Stimulated activated CD8-positive, alpha-beta memory T cell treated with anti-CD3 and anti-CD28 coated beads, Interleukin-15, amount 100 ng/mL, for 24 hours (primary cell): ENCODE measurements around the gene FCHSD2.

Source experiments
- DNase-seq: peaks from one replicate; pipeline ENCODE4 v3.0.0-alpha.2; 2020; ENCODE audit warnings: low read depth

FCHSD2 gene

DNA sequence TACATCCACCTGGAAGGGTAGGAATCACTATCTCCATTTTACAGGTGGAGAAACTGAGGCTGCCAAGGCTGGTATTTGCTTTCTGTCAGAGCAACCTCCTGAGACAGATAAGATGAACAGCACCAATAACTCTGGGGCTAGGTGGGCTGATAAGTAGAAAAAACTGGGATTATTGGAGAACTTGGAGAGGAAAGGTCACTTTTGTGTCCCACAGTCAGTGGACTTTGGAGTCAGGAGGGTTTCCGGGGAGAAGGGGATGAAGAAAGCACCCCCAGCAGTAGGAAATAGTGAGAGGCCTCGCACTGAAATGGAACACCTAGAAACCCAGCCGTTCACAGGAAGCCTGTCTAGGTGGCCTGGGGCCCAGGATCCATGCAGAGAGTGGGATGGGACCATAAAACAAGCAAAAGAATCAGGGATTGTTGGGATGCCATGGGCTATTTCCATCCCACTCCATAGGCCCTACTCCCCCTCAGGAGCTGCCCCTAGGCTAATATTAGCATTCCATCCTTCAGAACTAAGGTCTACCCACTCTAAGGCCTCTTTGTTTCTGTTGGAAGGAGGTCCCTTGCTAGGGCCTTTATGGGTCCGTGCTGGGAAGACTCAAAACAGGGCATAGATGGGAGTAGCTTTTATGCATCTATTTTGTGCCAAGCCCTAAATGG lies 31.0 kb upstream of the FCHSD2 start:
- DNase-seq = no peak

DNA sequence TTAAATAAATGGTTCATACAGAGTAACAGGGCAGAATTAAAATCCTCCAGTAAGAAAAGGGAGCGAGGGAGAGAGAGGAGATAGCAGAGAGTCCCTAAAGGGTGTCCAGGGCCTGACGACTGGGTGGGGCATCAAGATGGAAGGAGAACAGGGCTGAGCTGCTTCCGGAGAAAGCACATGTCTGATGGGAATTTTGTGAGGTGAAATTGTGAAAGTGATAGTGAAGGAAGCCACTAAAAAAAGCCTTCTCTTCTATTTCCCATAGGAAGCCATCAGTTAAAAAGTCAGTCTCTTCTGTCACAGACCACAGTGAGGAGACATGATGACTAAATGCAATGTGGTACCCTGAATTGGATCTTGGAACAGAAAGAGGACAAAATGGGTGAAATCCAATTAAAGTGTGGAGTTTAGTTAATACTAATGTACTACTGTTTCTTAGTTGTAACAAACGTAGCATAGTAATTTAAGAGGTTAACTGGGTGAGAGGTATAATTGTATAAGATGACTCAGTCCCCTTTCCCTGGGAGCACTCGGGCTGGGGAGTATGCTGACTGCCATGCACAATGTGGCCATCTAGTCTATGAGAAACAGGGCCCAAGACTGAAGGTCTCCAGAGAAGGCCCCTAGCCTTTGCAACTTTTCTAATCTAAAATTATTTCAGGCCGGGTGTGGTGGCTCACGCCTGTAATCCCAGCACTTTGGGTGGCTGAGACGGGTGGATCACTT lies 29.5 kb upstream of the FCHSD2 start:
- DNase-seq = no peak

DNA sequence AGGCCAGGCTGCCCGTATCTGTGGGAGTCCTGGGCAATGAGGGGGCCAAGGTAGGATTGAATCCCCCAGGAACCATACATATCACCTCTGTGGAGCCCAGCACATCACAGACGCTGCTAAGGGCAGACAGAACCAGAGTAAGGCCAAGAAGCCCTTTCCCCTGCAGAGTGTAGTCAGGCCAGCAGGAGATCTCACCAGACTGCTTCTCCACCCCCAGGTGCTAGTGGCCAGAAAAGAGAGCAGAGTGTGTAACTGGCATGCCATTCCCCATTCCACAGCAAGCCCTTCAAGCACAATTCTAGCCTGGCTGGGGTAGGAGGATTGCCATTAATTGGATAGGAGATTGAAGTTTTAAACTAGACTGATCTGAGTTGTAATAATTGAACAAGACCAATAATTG lies 28.0 kb upstream of the FCHSD2 start:
- no peak for DNase-seq

DNA sequence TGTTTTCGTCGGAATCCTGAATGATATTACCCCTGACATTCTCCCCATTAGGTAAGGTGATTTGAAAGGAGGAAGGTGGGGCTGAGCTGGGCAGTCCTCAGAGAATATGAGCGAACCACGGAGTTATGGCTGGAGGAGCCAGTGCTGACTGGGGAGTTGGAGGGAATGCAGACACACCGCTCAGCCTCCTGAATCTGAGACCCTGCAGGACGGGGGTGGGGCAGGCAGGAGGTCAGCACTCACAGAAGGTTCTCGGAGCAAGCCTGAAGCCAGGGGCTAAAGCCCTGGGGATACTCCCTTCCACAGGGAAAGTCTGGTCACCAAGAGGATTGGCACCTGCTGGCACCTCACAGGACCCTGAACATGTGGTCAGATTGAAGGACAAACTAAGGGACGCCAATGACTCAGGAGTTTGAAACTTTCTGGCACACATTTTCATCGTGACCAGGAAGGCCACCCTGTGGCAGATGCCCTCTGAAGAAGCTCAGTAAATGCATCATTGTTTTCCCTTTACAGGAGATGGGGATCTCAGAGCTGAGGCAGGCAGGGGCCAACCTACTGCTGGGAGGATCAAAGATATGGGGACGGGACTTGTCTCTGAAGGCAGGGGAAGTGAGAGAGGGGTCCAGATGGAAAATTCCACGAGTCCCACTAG lies 26.9 kb upstream of the FCHSD2 start:
- DNase-seq = no peak

DNA sequence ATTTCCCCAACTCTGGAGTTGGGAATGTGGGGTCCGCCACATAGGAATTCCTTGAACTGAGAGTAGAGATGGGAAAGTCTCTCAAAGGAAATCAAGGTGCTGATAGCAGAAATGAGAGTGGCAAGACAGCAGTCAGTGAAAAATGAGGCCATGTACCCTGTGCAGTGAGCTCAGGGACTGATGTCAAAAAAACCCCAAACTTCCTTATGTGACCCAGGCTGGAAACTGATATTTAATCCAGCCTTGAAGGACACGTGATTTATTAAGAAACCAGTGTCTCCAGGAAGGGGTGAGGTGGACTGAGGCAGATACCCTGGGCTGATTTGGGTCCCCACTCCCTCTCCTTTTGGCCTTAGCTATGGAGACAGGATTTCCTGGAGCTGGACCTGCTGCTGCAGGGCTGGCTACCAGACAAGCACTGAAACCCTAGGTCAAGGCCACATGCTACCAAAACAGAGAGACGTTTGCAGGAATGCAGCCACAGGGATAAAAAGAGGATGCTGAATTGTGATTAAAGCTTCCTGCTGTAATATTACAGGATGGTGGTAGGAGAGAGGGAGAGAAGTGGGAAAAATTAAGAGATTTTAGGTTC lies 25.3 kb upstream of the FCHSD2 start:
- no peak for DNase-seq

DNA sequence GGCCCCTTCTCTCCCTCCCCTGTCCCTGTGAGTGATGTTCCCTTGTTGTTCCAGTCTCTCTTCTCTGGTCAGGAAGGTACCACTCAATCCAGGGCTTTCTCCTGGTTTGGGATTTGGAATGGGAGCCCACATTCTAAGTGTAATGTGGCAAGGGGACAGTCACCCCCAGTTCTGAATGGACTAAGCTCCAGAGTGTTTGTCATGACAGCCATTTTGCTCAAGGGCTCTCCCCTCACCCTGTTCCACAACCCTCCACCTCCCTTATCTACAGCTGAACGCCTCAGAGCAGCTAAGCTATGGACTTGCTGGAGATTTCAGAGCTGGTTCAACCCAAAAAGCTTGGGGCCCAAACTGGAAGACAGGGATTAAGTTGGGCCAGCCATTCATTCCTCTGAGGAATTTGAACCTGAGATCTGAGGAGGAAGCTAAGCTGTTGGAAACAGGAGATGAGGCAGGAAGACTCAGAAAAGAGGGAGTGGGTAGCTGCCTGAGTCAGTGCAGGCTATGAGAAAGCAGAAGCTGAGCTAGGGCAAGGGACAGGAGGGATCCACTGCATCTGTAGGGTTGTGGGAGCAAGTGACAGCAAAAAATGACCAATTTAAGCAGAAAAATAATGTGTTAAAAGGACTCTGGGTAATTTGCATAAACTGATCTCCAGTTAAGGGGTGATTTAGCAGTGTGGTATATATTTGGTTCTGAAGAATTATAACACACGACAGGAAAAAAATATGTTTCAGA lies 22.9 kb upstream of the FCHSD2 start:
- no peak for DNase-seq

DNA sequence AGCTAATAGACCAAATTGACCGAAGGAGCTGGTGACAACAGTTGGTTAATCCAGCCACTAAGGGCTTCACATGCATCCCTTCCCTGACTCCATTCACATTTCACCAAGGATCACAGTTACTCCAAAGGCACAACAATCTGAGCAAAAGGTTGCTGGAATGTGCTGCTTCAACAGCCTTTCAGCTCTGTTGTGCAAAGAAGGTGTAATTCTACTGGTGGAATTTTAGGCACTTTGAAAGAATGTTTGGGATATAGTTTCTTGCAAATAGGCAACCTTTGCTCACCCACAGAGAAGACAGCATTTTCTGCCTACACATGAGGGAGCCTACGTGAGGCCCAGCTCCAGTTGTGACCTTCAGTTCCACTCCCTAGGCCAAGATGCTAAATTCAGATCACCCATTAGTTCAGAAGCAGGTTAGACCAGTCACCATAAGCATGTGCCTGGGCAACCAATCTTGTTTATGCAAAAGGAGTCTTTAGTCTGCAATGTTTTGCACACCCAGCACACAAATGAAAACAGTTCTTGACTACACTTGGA lies 21.6 kb upstream of the FCHSD2 start:
- DNase-seq = no peak

DNA sequence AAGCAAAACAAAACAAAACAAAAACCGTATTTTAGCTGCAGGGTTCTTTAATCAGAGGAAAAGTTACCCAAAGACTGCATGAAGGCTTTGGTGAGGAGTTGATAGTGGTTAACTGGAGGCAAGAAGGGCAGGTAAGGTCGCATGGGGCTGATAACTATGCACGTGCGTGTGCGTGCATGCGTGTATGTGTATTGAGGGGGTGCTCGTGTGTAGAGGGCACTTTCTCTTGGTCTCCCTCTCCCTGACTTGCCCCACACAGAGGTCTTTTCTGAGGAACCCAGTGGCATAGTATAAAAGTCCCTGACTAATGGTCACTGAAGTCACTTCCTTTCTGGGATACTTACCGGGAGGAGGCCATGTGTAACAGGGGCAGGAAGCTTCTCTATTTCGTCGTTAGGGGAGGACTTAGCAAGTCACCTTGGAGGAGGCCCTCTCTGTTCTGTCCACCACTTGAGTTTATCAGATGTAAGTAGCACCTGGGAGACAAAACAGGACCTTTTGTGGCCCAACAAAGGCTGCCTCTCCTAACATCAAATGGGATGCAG lies 20.1 kb upstream of the FCHSD2 start:
- no peak for DNase-seq

DNA sequence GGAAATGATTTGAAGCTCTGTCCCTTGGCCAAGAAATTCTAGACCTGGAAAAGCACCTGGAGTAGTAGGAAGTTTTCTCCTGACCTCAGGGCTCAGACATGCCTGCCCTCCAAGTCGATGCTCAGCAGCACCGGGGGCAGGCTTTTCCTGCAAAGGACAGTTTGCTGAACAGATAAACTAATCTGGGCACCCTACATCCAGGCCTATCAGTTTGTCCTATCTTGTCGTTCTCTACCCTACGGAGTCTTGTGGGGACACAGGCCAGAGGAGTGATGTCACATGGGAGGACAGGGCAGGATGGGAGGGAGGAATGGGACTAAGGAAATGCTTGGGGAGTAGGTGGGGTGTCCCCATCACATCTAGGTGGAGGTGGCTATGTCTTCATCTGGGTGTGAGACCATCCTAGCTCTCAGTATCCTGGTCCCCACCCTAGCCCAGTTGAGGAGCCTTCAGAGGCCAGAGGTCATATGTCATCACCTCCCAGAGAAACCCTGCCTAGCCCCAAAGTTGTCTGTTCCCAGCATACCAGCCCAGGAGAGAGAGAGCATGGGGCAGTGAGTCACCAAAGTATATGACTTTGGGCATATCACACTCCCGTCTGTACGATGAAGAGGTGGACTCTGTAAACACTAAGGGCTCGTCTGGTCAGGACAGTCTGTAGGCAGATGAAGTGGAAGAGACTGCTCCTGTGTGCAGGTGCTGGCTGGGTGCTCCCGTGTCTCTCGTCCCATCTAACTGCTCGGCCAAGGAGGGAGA lies 18.1 kb upstream of the FCHSD2 start:
- DNase-seq = no peak

DNA sequence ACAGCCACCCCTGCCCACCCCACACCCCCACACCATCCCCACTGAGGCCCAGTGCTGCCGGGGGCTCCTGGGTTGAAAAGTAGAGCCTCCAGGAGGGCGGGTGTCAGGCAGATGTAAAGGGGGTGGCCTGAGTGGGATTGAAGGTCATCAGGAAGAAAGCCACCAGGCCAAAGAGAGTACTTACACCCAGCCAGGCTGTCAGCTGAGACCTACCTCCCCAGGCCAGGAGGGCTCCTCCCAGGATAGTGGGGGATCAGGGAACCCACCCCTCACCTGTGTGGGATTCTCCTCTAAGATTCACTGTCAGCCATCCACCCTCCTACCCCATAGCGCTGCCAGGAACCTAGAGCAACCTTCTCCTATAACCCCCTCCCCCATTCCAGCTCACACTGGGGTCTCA lies 17.2 kb upstream of the FCHSD2 start:
- no peak for DNase-seq

DNA sequence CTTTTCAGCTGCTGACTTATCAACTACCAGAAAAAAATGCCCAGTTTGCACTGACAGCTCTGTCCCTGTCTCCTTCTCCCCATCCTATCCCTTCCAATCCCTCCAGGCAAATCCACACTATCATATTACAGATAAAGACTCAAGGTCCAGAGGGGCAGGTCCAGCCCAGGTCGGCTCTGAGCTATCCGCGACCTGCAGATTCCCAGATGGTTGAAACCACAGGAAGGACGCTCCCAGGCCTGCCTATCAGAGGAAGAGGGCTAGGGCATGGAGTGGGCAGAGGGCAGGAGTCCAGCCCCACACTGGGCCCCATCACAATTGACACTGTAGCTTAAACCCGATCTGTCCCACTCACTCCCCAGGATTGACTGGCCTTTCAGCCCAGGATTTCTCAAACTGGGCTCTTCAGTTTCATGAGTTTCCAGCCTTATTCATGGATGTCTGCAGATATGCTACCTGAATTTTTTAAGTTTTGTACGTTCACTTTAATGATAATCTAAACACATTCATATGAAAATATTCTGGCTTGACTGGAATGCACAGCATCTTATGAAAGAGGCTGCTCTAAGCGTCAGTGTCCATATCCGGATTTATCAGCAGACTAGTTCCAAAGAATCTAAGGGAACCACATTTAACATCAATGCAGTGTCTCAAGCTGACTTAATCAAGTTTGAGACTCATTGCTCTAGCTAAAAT lies 16.4 kb upstream of the FCHSD2 start:
- no peak for DNase-seq

DNA sequence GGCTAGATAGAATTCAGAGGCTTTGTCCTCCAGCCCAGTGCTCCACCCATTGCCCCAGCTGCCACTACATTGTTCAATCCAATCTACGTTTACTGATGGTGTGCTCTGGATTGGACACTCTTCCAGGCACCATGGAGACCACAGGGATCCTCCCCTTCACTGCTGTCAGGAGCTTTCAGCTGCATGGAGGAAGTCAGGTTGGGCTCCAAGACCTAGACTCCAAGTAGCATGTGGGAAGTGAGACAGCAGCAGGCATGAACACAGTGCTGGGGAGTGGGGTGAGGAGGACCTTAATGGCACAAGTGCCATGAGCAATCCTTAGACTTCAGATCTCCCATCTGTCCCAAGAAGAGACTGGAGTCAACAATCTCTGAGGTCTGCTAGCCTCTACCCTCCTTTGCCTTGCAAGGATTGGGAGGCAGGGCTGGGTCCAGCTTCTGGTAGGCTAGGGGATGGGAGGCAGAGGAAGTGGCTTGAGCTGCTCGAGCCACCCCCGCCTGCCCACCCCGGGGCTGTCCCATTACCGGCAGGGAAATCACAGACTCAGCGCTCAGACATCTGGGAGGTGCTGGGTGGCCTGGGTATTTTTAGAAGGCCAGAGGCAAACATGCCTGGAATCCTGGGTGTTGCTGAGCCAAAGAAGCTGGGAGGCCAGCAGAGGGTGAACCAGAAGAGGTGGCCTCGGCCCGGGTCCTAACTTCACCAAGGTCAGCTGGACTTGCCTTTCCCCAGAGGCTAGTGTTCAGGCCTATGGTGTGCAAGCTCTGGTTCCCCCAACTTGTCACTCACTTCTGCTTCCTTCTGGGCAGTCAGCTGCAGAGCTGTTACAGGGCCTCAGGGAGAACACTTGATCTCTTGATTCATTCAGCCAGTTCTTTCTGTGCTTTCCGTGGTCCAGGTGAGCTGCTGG lies 15.2 kb upstream of the FCHSD2 start:
- DNase-seq = no peak

DNA sequence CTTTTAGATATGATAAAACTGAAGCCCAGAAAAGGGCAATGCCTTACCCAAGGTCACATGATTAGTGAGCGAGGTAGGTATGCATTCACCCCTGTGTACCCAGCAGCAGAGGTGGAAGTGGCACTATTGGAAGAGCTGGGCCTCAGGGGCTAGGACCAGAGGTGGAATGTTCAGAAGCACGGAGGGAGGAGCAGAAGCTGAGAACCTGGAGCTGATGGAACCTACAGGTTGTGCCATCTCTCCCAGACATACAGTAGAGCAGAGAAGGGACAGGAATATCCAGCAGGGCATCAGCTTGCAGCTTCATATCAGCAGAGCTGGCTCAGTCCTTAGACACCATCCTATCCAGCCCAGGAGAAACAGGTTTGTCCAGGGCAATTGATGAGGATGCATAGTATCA lies 14.6 kb upstream of the FCHSD2 start:
- no peak for DNase-seq

DNA sequence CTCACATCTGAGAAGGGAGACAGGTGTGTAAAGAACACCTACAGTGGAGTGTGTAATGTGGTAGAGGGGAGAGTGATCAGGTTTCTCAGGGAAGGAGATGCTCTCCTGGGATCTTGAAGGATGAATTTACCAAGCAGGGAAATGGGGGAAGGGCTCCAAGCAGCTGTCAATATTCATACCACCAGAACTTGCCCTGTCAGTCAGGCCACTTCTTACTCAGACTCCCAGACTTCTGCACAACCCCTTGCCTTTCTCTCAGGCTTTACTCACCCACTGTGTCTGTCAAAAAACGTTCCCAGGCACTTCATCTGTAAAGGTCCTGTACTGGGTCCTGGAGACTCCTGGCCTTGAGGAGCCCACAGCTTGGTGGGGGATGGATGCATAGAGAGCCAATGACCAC lies 14.0 kb upstream of the FCHSD2 start:
- DNase-seq = no peak

DNA sequence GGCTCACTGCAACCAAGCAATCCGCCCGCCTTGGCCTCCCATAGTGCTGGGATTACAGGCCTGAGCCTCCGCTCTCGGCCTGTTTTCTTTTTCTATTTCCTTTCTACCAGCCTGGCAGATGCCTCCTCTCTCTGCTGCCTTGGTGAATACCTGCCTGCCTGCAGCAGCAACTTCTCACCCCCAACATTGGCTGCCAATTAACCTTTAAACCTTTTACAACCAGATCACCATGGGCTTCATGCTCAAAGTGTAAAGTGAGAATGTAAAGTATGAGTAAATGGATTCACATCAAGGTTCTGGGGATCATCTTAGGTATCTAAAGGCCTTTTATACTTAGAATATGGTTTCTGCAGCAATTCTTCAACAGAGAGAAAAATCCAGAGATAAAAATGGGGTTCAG lies 13.0 kb upstream of the FCHSD2 start:
- no peak for DNase-seq

DNA sequence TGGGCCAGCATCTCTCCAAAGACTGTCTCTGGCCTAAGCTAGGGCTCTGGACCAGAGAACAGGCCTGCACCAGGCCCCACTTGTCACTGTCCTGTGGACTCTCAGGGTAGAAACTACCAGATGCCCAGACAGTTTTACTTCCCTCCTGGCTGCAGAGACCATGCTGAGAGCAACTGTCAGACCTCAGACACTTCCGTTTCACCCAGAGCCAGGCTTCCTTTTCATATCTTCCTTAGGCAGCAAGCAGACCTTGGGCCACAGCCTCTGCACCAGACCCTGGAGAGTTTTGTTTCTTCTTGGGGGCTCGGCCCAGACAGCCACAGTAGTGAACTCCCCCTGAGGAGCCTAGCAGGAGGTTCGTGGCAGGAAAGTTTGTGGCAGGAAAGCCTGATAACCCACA lies 12.1 kb upstream of the FCHSD2 start:
- DNase-seq = no peak

DNA sequence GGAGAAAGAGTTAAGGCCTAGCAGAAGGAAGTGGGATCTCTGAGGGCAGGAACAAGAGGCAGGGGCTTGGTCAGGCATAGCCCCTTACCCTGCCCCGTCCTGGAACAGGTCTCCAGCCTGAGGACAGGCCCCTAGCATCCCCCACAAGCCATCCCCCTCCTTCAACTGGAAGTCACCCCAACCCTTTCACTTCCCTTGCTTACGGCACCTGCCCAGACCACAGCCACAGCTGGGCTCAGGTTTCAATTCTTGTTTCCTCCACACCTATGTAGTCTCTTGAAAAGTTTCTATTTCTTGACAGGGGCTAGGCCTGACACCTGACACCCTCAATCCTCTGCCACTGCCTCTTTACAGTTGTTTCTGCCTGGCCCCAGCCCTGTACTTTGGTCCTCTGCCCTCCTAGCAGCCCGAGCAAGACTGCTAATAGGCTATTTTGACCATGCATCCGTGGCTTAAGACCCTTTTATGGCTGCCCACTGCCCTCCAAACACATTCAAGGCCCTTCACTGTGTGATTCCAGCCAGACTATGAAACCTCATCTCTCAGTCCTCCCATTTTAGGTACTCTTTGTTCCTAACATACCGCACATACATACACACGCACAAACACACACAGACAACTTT lies 10.9 kb upstream of the FCHSD2 start:
- no peak for DNase-seq

DNA sequence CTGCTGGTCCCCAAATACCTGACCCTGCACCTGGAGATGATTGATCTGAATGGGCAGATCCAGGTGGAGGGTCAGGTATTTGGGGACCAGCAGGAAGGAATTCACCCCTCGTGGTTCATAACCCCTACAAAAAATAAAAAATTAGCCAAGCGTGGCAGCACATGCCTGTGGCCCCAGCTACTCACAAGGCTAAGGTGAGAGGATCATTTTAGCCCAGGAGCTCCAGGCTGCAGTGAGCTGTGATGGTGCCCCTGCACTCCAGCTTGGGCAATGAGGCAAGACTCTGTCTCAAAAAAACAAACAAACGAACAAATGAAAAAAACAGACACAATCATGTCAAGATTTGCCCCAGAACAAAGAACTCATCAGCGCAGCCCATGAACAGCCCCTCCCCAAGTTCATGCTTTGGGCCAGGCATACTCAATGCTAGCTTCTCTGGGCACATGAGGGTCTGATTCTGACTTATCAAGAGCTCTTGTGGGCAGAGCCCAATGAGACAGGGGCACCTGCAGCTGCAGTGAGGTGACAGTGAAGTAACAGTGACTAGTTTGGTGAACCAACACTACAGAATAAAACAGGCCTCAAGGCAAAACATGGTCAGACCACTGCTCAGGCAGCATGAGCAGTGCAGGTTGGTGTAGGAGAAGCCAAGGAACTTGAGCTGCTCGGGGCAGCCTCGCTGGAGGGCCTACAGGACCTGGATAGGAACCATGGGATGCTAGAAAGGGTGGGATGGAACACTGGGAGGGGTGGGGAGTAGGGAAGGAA lies 10.2 kb upstream of the FCHSD2 start:
- DNase-seq = no peak
